ENCODE data around the gene HIVEP2.

Gene HIVEP2

DNA sequence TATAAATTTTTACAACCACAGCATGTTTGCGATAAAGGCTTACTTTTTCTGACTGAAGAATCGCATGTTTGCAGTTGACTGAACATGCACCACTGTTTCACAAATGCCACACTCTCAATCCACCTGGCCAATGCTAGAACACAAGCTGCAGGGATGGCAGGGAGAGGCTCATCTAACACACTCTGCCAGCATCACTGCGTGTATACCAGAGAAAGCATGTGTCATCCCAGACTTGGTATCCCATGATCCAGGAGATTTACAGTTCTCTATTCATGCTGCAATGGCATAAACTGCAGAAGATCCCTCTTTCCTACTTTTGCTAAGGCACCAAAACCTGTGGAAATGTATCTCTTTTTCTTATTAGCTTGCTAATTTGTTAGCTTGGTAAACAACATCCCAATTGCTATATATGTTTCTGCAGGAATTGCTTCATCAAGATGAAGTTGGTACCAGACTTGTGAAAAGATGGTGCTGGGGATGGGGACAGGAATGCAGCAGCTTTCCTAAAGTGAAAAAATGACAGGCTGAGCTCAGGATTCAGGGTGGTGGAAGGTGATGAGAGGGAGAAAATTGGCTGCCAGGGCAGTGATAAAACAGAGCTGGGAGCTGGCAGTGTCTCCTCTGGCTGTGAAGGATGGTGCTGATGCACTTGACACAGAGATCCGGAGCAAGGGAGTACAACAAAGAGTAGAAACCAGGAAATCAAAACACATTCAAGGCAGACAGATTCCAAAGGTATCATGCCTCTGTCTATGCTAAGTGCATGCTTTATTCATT, 186.9 kb downstream of the HIVEP2 start:
- Histone ChIP-seq H3K4me2 (no peak overlapping the region), H3K4me3 (IDR thresholded peaks at IDR 0.05; ENCODE audit: insufficient read depth, low read depth, low read length) (no peak overlapping the region), H3K27me3 (ENCODE audit: insufficient read depth, low read depth) (no peaks in the 10 kb centered on the region), H2AFZ (ENCODE audit: low read depth) (no peak overlapping the region), H3K79me2 (ENCODE audit: insufficient read depth, low read depth) (no peaks in the 10 kb centered on the region), H4K20me1 (ENCODE audit: insufficient read depth) (no peaks in the 10 kb centered on the region), H3K4me1 (ENCODE audit: low read depth, poor library complexity, severe bottlenecking) (no peaks in the 10 kb centered on the region), H3K36me3 (ENCODE audit: insufficient read depth) (no peaks in the 10 kb centered on the region), H3K27ac (no peak overlapping the region), H3K9ac (no peak overlapping the region)
- TF ChIP-seq, protein P1, sequence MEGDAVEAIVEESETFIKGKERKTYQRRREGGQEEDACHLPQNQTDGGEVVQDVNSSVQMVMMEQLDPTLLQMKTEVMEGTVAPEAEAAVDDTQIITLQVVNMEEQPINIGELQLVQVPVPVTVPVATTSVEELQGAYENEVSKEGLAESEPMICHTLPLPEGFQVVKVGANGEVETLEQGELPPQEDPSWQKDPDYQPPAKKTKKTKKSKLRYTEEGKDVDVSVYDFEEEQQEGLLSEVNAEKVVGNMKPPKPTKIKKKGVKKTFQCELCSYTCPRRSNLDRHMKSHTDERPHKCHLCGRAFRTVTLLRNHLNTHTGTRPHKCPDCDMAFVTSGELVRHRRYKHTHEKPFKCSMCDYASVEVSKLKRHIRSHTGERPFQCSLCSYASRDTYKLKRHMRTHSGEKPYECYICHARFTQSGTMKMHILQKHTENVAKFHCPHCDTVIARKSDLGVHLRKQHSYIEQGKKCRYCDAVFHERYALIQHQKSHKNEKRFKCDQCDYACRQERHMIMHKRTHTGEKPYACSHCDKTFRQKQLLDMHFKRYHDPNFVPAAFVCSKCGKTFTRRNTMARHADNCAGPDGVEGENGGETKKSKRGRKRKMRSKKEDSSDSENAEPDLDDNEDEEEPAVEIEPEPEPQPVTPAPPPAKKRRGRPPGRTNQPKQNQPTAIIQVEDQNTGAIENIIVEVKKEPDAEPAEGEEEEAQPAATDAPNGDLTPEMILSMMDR (conservative IDR thresholded peaks at IDR 0.05; ENCODE audit: low read depth, low read length), result no peak

DNA sequence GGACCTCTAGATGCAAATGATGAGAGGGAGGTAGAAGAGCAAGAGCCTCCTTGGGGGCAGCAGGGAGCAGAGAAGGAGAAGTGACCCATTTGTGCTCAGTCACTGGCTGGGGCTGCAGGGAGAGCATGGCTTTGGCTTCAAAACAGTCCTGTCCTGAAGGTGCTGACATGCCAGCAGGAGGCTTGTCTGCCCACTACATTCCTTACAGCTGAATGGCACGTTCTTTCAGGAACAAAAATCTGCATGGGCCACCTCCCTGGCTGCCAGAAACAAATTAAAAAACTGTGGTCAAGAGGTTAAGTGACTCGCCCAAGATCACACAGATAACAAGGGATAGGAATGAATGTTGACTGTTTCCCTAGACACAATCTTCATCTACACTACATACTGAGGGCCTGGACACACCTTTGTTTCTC, 188.8 kb downstream of the HIVEP2 start:
- Histone ChIP-seq H3K4me3 (IDR thresholded peaks at IDR 0.05; ENCODE audit: insufficient read depth, low read depth, low read length) (no peak overlapping the region), H3K79me2 (ENCODE audit: insufficient read depth, low read depth) (no peaks in the 10 kb centered on the region), H3K9ac (no peak overlapping the region), H3K4me1 (ENCODE audit: low read depth, poor library complexity, severe bottlenecking) (no peaks in the 10 kb centered on the region), H2AFZ (ENCODE audit: low read depth) (no peak overlapping the region), H4K20me1 (ENCODE audit: insufficient read depth) (no peaks in the 10 kb centered on the region), H3K27ac (no peak overlapping the region), H3K36me3 (ENCODE audit: insufficient read depth) (no peaks in the 10 kb centered on the region), H3K27me3 (ENCODE audit: insufficient read depth, low read depth) (no peaks in the 10 kb centered on the region), H3K4me2 (no peak overlapping the region)
- TF ChIP-seq, protein P1 (conservative IDR thresholded peaks at IDR 0.05; ENCODE audit: low read depth, low read length), result no peak

DNA sequence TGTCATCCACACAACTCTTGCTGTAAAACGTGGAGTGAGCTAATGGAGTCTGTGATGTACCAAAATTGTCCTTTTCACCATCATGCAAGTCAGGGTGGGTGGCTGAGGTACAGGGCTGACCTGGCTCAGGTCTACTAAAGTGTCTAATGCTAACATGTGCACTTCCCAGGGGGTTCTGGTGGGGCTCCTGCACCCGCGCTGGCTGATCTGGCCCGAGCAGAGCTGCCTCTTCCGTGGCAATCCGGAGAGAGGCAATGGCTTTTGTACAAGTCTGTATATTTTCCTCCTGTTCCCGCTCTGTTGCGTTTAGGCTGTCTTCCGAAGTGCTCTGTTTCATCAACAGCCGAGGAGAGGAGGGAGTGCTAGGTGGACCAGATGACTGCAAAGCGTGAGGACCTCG, 191.8 kb downstream of the HIVEP2 start:
- no peak overlapping the region for H2AFZ ChIP-seq (ENCODE audit: low read depth)

DNA sequence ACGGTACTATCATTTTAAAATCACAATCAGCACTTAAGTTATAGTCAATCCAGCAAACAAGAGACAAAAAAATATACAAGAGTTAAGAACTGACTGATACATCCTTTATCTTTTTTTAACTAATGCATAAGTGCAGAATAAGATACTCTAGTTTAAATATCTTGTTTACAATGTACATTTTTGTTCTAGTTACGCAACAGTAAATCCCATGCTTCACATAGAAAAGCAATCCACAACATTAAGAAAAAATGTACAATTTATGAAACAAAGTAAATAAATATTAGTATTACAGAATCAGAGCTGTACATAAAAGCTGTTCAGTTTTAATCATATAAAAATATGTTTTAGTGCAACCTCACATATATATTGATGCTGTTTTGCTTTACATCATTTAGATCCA, 192.6 kb downstream of the HIVEP2 start:
- no peak overlapping the region for H3K4me2 ChIP-seq
- H3K36me3 ChIP-seq (ENCODE audit: insufficient read depth), result no peaks in the 10 kb centered on the region
- H2AFZ ChIP-seq (ENCODE audit: low read depth), result no peak overlapping the region
- no peak overlapping the region for H3K9ac ChIP-seq
- H3K4me1 ChIP-seq (ENCODE audit: low read depth, poor library complexity, severe bottlenecking), result no peaks in the 10 kb centered on the region
- H3K27ac ChIP-seq, result no peak overlapping the region
- no peaks in the 10 kb centered on the region for H3K27me3 ChIP-seq (ENCODE audit: insufficient read depth, low read depth)
- no peaks in the 10 kb centered on the region for H3K79me2 ChIP-seq (ENCODE audit: insufficient read depth, low read depth)
- TF ChIP-seq, protein P1 (conservative IDR thresholded peaks at IDR 0.05; ENCODE audit: low read depth, low read length), result no peak
- H4K20me1 ChIP-seq (ENCODE audit: insufficient read depth), result no peaks in the 10 kb centered on the region
- no peak overlapping the region for H3K4me3 ChIP-seq (IDR thresholded peaks at IDR 0.05; ENCODE audit: insufficient read depth, low read depth, low read length)

More for the DNA sequence above, 191.8 kb downstream of the HIVEP2 start:
- Histone ChIP-seq H3K4me1 (ENCODE audit: low read depth, poor library complexity, severe bottlenecking) (no peaks in the 10 kb centered on the region), H3K27me3 (ENCODE audit: insufficient read depth, low read depth) (no peaks in the 10 kb centered on the region), H3K4me2 (no peak overlapping the region), H3K79me2 (ENCODE audit: insufficient read depth, low read depth) (no peaks in the 10 kb centered on the region), H3K27ac (no peak overlapping the region), H3K36me3 (ENCODE audit: insufficient read depth) (no peaks in the 10 kb centered on the region), H3K9ac (no peak overlapping the region), H3K4me3 (IDR thresholded peaks at IDR 0.05; ENCODE audit: insufficient read depth, low read depth, low read length) (no peak overlapping the region), H4K20me1 (ENCODE audit: insufficient read depth) (no peaks in the 10 kb centered on the region)
- TF ChIP-seq, protein P1 (conservative IDR thresholded peaks at IDR 0.05; ENCODE audit: low read depth, low read length), result no peak

All from KMS-11 (cell line).